SK-N-SH (cell line): Measurements from ENCODE around the gene ZNF560. TPM values are rescaled to one million over a fixed set of nuclear protein-coding genes. Genes with fewer than 3 reads are reported as not detected.
A peak's percentile ranks its signal among the peaks of the same experiment; 100 is the strongest.

Experiments used
- CTCF ChIA-PET: fragments of 300-600, 350-600 bp; formaldehyde crosslinking; extraction: SDS; loops from one replicate; lab custom pipeline; 2021; lab: Yijun Ruan, JAX
- POLR2A ChIA-PET: fragments of 350-600 bp; sonication (Branson Sonifier 250); formaldehyde crosslinking; extraction: SDS; loops from one replicate; lab custom pipeline; 2020; ENCODE audit warnings: antibody characterized with exemption, inconsistent platforms; lab: Yijun Ruan, JAX
- DNase-seq: peaks from one replicate; pipeline ENCODE4 v3.0.0; 2012
- H2AFZ ChIP-seq: fragments of 200-600 bp; sonication (generic); 2 replicates; pipeline ENCODE4 v1.8.1; 2016; ENCODE audit warnings: antibody characterized with exemption, mild to moderate bottlenecking, low read depth
- H3F3A ChIP-seq: fragments of 200-600 bp; sonication (generic); replicated peaks from 2 replicates; pipeline ENCODE3; 2016; ENCODE audit warnings: antibody characterized with exemption, mild to moderate bottlenecking; ENCODE audit not compliant: insufficient read depth
- H3K27ac ChIP-seq, 2 experiments: fragments of 200-500 bp in 1 of 2; fragments of 200-600 bp in 1 of 2; sonication (Bioruptor generic) in 1 of 2; sonication (generic), shearing (Covaris generic) in 1 of 2; 2 replicates each; pipeline versions ENCODE4 v1.5.1 to v1.6.1; 2014 to 2016; ENCODE audit warnings: low read depth in 2 of 2, inconsistent platforms in 1 of 2, low read length in 1 of 2, mild to moderate bottlenecking in 1 of 2, mixed read lengths in 1 of 2
- H3K27me3 ChIP-seq: fragments of 200-600 bp; sonication (generic), shearing (Covaris generic); 2 replicates; pipeline ENCODE4 v1.6.1; 2016; ENCODE audit warnings: mixed run types; ENCODE audit not compliant: insufficient read depth
- H3K36me3 ChIP-seq, 2 experiments: fragments of 200-500 bp in 1 of 2; fragments of 200-600 bp in 1 of 2; sonication (Bioruptor generic) in 1 of 2; sonication (generic) in 1 of 2; replicated peaks in 1 of 2; 2 replicates each; pipeline versions ENCODE3 to v1.5.1; 2014 to 2016; ENCODE audit warnings: low read length in 1 of 2, mild to moderate bottlenecking in 1 of 2; ENCODE audit not compliant: insufficient read depth in 2 of 2, control insufficient read depth in 1 of 2
- H3K4me1 ChIP-seq, 2 experiments: fragments of 200-500 bp in 1 of 2; fragments of 200-600 bp in 1 of 2; sonication (Bioruptor generic) in 1 of 2; sonication (generic), shearing (Covaris generic) in 1 of 2; 2 replicates each; pipeline versions ENCODE4 v1.5.1 to v1.6.1; 2014 to 2016; ENCODE audit warnings: low read depth in 1 of 2, low read length in 1 of 2, mixed run types in 1 of 2; ENCODE audit not compliant: insufficient read depth in 2 of 2, control insufficient read depth in 1 of 2
- H3K4me2 ChIP-seq: fragments of 200-600 bp; sonication (generic), shearing (Covaris generic); 2 replicates; pipeline ENCODE4 v1.6.1; 2017; ENCODE audit warnings: mixed run types
- H3K4me3 ChIP-seq, 2 experiments: fragments of 200-500 bp in 1 of 2; fragments of 200-600 bp in 1 of 2; sonication (Bioruptor generic) in 1 of 2; sonication (generic), shearing (Covaris generic) in 1 of 2; 2 replicates each; pipeline versions ENCODE4 v1.5.1 to v1.8.1; 2014 to 2016; ENCODE audit warnings: low read depth in 2 of 2, inconsistent platforms in 1 of 2, low read length in 1 of 2, mild to moderate bottlenecking in 1 of 2, mixed read lengths in 1 of 2, moderate library complexity in 1 of 2
- H3K79me2 ChIP-seq: fragments of 200-600 bp; sonication (generic); 2 replicates; pipeline ENCODE4 v1.8.1; 2017; ENCODE audit warnings: mild to moderate bottlenecking; ENCODE audit not compliant: insufficient read depth
- H3K9ac ChIP-seq: fragments of 200-600 bp; sonication (generic); 2 replicates; pipeline ENCODE4 v1.6.1; 2017; ENCODE audit warnings: mixed run types
- H3K9me2 ChIP-seq: fragments of 200-600 bp; sonication (generic); 2 replicates; pipeline ENCODE4 v1.6.1; 2017; ENCODE audit warnings: mixed run types
- H3K9me3 ChIP-seq: fragments of 200-600 bp; sonication (generic); 2 replicates; pipeline ENCODE4 v1.6.1; 2017; ENCODE audit warnings: mixed run types, mild to moderate bottlenecking, moderate library complexity
- H4K20me1 ChIP-seq: fragments of 200-600 bp; sonication (generic); 2 replicates; pipeline ENCODE4 v1.6.1; 2017; ENCODE audit warnings: mild to moderate bottlenecking, mixed run types; ENCODE audit not compliant: insufficient read depth
- CHD2 ChIP-seq: fragments of 150-350 bp; IDR thresholded peaks from 2 replicates; pipeline ENCODE4 v1.6.1; 2018; ENCODE audit warnings: low read length; ENCODE audit not compliant: partially characterized antibody
- EZH2phosphoT487 ChIP-seq: fragments of 200-600 bp; sonication (generic); IDR thresholded peaks from 2 replicates; pipeline ENCODE4 v1.6.1; 2017; ENCODE audit warnings: low read depth, mixed run types, mild to moderate bottlenecking, antibody characterized with exemption, moderate library complexity, borderline replicate concordance
- POLR2AphosphoS5 ChIP-seq: IDR thresholded peaks from 2 replicates; pipeline ENCODE4 v1.6.1; 2012; ENCODE audit warnings: low read depth, low read length
- RAD21 ChIP-seq: IDR thresholded peaks from 2 replicates; pipeline ENCODE4 v1.6.1; 2012; ENCODE audit warnings: mild to moderate bottlenecking, low read length
- SIN3A ChIP-seq: IDR thresholded peaks from 2 replicates; pipeline ENCODE4 v1.6.1; 2012; ENCODE audit warnings: low read depth, mild to moderate bottlenecking, low read length, moderate library complexity, borderline replicate concordance
- SMC3 ChIP-seq: IDR thresholded peaks from 2 replicates; pipeline ENCODE4 v1.6.1; 2012; ENCODE audit warnings: low read depth, low read length, improper control_type of control experiment
- TAF1 ChIP-seq: IDR thresholded peaks from 2 replicates; pipeline ENCODE4 v1.6.1; 2012; ENCODE audit warnings: low read depth, mild to moderate bottlenecking, low read length, moderate library complexity, borderline replicate concordance
- TCF12 ChIP-seq: IDR thresholded peaks from 2 replicates; pipeline ENCODE4 v1.4.0; 2012
- YY1 ChIP-seq: IDR thresholded peaks from 2 replicates; pipeline ENCODE4 v1.4.0; 2012; ENCODE audit warnings: low read depth, mild to moderate bottlenecking
- WGBS: methylation state at CpG from one replicate; pipeline ENCODE4 v1.1.6; 2017; ENCODE audit warnings: low lambda C conversion rate; 5-methylcytosine and 5-hydroxymethylcytosine counted together
- polyA plus RNA-seq, 3 experiments: library from polyadenylated mRNA; depleted of rRNA; stranded (reverse); fragments of >200 nt; gene quantifications; 2 replicates each; pipeline ENCODE4 v1.2.3, GENCODE V29; 2012
- TF ChIP-seq, protein P1 (sequence below): IDR thresholded peaks from 2 replicates; pipeline ENCODE4 v1.4.0; 2012; ENCODE audit warnings: low read depth
- TF ChIP-seq, protein P2 (sequence below): fragments of 200-600 bp; sonication (generic); IDR thresholded peaks from 2 replicates; pipeline ENCODE4 v1.6.1; 2017; ENCODE audit warnings: antibody characterized with exemption, mild to moderate bottlenecking, moderate library complexity

The ZNF560 gene
- polyA plus RNA-seq, 1 of the 3 experiments (the other 2 are of a cell fraction) = 0.10 TPM

DNA sequence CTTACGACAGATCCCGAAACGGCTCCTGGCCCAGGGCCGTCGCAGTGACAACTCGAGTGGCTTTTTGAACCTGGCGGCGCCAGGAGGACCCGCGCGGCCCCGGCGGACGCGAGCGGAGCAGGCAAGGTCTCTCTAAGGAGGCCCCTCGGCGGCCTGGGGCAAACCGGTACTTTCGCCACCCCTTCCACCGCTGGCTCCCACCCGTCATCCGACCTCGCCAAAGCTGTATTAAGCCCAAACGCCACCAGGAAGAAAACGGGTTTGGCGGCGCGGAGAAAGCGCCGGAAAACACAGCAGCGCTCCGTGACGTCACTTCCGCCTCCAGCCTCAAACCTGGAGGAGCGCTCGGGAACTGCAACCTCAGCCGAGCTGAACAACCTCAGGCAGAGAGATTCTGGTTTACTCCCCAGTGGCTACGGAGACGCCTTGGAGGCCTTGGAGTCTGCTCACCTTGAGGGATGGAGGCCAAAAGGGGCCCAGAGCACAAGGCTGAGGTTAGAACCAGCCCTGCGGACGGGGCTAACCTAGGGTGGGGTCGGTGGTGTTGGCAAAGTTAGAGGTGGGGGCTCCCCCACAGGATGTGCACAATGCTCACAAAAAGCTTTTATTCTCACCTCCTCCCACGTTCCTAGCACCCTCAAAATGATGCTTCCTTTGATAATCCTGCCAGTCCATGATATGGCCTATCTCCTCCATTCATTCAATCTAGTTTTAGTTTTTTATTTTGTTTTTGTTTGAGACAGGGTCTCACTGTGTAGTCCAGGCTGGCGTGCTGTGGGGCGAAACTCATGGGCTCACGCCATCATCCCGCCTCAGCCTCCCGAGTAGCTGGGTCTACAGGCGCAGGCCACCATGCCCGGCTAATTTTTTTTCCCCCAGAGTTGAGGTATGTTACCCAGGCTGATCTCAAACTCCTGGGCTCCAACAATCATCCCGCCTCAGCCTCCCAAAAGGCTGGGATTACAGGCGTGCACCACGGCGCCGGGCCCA is 62.8 kb downstream of the ZNF560 start, which contains the start of gene ZNF266 (continued):
- TF ChIP-seq, protein P1, sequence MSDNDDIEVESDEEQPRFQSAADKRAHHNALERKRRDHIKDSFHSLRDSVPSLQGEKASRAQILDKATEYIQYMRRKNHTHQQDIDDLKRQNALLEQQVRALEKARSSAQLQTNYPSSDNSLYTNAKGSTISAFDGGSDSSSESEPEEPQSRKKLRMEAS = peak; percentile 84
- TF ChIP-seq POLR2AphosphoS5 (peak; percentile 87), YY1 (peak; percentile 64; the same call in 1 of the 2 replicates), CHD2 (peak; percentile 39), SMC3 (no peak)

GRCh38 chr19:9431475-9431874 is 66.9 kb downstream of the ZNF560 start:
- 96% methylated on average over 4 of the region's 7 CpGs for WGBS
- Histone ChIP-seq H3F3A (no peaks in the 10 kb centered on the region), H2AFZ (no peak overlapping the region), H3K4me2 (no peak overlapping the region), H3K9ac (no peak overlapping the region), H3K27ac (no peak overlapping the region), H3K4me1 (peaks cover 3 to 12% of the 10 kb centered on the region in 2 experiments; a peak in 3 of 4 replicates), H3K27me3 (no peaks in the 10 kb centered on the region), H3K9me3 (no peaks in the 10 kb centered on the region), H4K20me1 (no peaks in the 10 kb centered on the region), H3K9me2 (no peaks in the 10 kb centered on the region), H3K79me2 (peaks cover 35% of the 10 kb centered on the region), H3K36me3 (peaks cover 30 to 41% of the 10 kb centered on the region in 2 experiments), H3K4me3 (no peak overlapping the region)
- TF ChIP-seq TAF1 (no peak), SIN3A (no peak), TCF12 (no peak), EZH2phosphoT487 (no peak), RAD21 (peak; percentile 63), SMC3 (peak; percentile 29)
- TF ChIP-seq, protein P2, sequence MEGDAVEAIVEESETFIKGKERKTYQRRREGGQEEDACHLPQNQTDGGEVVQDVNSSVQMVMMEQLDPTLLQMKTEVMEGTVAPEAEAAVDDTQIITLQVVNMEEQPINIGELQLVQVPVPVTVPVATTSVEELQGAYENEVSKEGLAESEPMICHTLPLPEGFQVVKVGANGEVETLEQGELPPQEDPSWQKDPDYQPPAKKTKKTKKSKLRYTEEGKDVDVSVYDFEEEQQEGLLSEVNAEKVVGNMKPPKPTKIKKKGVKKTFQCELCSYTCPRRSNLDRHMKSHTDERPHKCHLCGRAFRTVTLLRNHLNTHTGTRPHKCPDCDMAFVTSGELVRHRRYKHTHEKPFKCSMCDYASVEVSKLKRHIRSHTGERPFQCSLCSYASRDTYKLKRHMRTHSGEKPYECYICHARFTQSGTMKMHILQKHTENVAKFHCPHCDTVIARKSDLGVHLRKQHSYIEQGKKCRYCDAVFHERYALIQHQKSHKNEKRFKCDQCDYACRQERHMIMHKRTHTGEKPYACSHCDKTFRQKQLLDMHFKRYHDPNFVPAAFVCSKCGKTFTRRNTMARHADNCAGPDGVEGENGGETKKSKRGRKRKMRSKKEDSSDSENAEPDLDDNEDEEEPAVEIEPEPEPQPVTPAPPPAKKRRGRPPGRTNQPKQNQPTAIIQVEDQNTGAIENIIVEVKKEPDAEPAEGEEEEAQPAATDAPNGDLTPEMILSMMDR = peak; percentile 47
- TF ChIP-seq, protein P1 = no peak
- peak; percentile 59 for DNase-seq
- ChIA-PET POLR2A (no interaction called here), CTCF (interaction anchor here (1.0 to 1.3 kb wide), 3 partner anchors 12 to 225 kb away, joined by 3 to 4 read pairs (median 3); no protein-coding TSS in a partner anchor)
